Endothelial cell of umbilical vein (primary cell): ENCODE results near the gene SERF2. TPM values are rescaled to one million over a fixed set of nuclear protein-coding genes. Genes with fewer than 3 reads are reported as not detected.
"Not testable (repeated sequence)": the region's sequence is repeated elsewhere in the genome, so short reads cannot be mapped to it uniquely, and the experiment has no call there.

Experiments used
- BruUV-seq: library from RNA; stranded (reverse); fragments of 400-500 nt; replicated peaks from 2 replicates; lab custom pipeline; 2021; lab: Mats Ljungman, UMichigan
- CTCF ChIA-PET: fragments of 300-600, 350-600 bp; sonication (Branson Sonifier 250); formaldehyde crosslinking; loops from one replicate; lab custom pipeline; 2021; ENCODE audit warnings: antibody characterized with exemption, inconsistent platforms; lab: Charles Lee
- POLR2A ChIA-PET: fragments of 300-600, 350-600 bp; sonication (Branson Sonifier 250); formaldehyde crosslinking; loops from one replicate; lab custom pipeline; 2021; ENCODE audit warnings: antibody characterized with exemption, inconsistent platforms; lab: Charles Lee
- DNase-seq: peaks from one replicate; pipeline ENCODE4 v3.0.0-alpha.2; 2011; ENCODE audit warnings: low read depth, low spot score
- FAIRE-seq: peaks from 2 replicates; lab custom pipeline; 2011; peaks lifted over from hg19 to GRCh38; lab: Jason Lieb, UNC
- H2AFZ ChIP-seq: 2 replicates; pipeline ENCODE4 v1.6.0; 2012; ENCODE audit warnings: low read depth, low read length, control low read depth, inconsistent platforms
- H3K27ac ChIP-seq: 2 replicates; pipeline ENCODE4 v1.5.1; 2011; ENCODE audit warnings: low read depth, mild to moderate bottlenecking, control low read depth, low read length, moderate library complexity; ENCODE audit not compliant: insufficient read depth
- H3K27me3 ChIP-seq, 2 experiments: 2 replicates each; pipeline versions ENCODE4 v1.6.0 to v1.6.1; 2011; ENCODE audit warnings: low read length in 2 of 2, mixed read lengths in 1 of 2; ENCODE audit not compliant: control insufficient read depth in 2 of 2, insufficient read depth in 2 of 2
- H3K36me3 ChIP-seq, 2 experiments: 2 replicates in 1 of 2; 3 replicates in 1 of 2; pipeline ENCODE4 v1.5.1; 2011; ENCODE audit warnings: low read length in 2 of 2, mild to moderate bottlenecking in 1 of 2, moderate library complexity in 1 of 2; ENCODE audit not compliant: control insufficient read depth in 2 of 2, insufficient read depth in 2 of 2; ENCODE audit errors: extremely low read depth in 1 of 2
- H3K4me1 ChIP-seq: 3 replicates; pipeline ENCODE4 v1.5.1; 2011; ENCODE audit warnings: mild to moderate bottlenecking, low read length; ENCODE audit not compliant: control insufficient read depth, insufficient read depth; ENCODE audit errors: extremely low read depth
- H3K4me2 ChIP-seq: 2 replicates; pipeline ENCODE4 v1.6.1; 2011; ENCODE audit warnings: low read length, control low read depth, mixed read lengths; ENCODE audit not compliant: insufficient read depth
- H3K4me3 ChIP-seq, 3 experiments: fragments of 200-600 bp in 1 of 3; sonication (generic), shearing (Covaris generic) in 1 of 3; replicated peaks in 1 of 3; 2 replicates each; pipeline ENCODE4 v1.5.1; 2011 to 2016; ENCODE audit warnings: control low read depth in 3 of 3, low read length in 3 of 3, mild to moderate bottlenecking in 2 of 3, inconsistent platforms in 1 of 3, low read depth in 1 of 3, moderate library complexity in 1 of 3; ENCODE audit not compliant: insufficient read depth in 1 of 3
- H3K79me2 ChIP-seq: 2 replicates; pipeline ENCODE4 v1.6.0; 2012; ENCODE audit warnings: low read length, inconsistent platforms; ENCODE audit not compliant: control insufficient read depth, insufficient read depth
- H3K9ac ChIP-seq: replicated peaks from 2 replicates; pipeline ENCODE3; 2011; ENCODE audit warnings: low read length, control low read depth; ENCODE audit not compliant: insufficient read depth; ENCODE audit errors: extremely low read depth
- H3K9me1 ChIP-seq: replicated peaks from 3 replicates; pipeline ENCODE4 v1.6.0; 2011; ENCODE audit warnings: mild to moderate bottlenecking, low read length; ENCODE audit not compliant: control insufficient read depth, insufficient read depth; ENCODE audit errors: extremely low read depth
- H3K9me3 ChIP-seq: replicated peaks from 2 replicates; pipeline ENCODE4 v1.5.1; 2012; ENCODE audit warnings: low read length, inconsistent platforms; ENCODE audit not compliant: control insufficient read depth, insufficient read depth
- H4K20me1 ChIP-seq: replicated peaks from 2 replicates; pipeline ENCODE3; 2011; ENCODE audit warnings: mild to moderate bottlenecking, low read length; ENCODE audit not compliant: control insufficient read depth, insufficient read depth; ENCODE audit errors: extremely low read depth
- CTCF ChIP-seq, 2 donors: IDR thresholded peaks; 1 replicate in 1 of 2; 2 replicates in 1 of 2; pipeline ENCODE4 v1.5.1; 2011; ENCODE audit warnings: low read length in 2 of 2, mild to moderate bottlenecking in 2 of 2, moderate library complexity in 2 of 2, control low read depth in 1 of 2, inconsistent platforms in 1 of 2, low read depth in 1 of 2; ENCODE audit not compliant: insufficient read depth in 1 of 2; ENCODE audit errors: extremely low read depth in 1 of 2
- EZH2 ChIP-seq: IDR thresholded peaks from 2 replicates; pipeline ENCODE4 v1.6.1; 2012; ENCODE audit warnings: borderline replicate concordance, low read depth, mild to moderate bottlenecking, moderate library complexity, low read length, inconsistent platforms; ENCODE audit not compliant: severe bottlenecking
- FOS ChIP-seq: IDR thresholded peaks from 2 replicates; pipeline ENCODE4 v1.6.1; 2011; ENCODE audit warnings: mild to moderate bottlenecking, low read length, moderate library complexity, borderline replicate concordance; ENCODE audit not compliant: insufficient read depth
- GATA2 ChIP-seq: IDR thresholded peaks from 2 replicates; pipeline ENCODE4 v1.7.0; 2011; ENCODE audit warnings: low read depth, mild to moderate bottlenecking, moderate library complexity, mixed read lengths, low read length; ENCODE audit not compliant: insufficient read length, insufficient read depth
- JUN ChIP-seq: IDR thresholded peaks from 2 replicates; pipeline ENCODE4 v1.6.1; 2011; ENCODE audit warnings: borderline replicate concordance, low read depth; ENCODE audit not compliant: insufficient read length, insufficient read depth
- MYC ChIP-seq: IDR thresholded peaks from one replicate; pipeline ENCODE4 v1.6.1; 2011; ENCODE audit warnings: mild to moderate bottlenecking, low read depth, low read length
- POLR2A ChIP-seq: IDR thresholded peaks from 2 replicates; pipeline ENCODE4 v1.6.1; 2012; ENCODE audit warnings: low read depth, mild to moderate bottlenecking, control low read depth, low read length
- POLR2AphosphoS5 ChIP-seq: IDR thresholded peaks from 2 replicates; pipeline ENCODE4 v1.6.1; 2012; ENCODE audit warnings: low read depth, mild to moderate bottlenecking, control low read depth, low read length, moderate library complexity; ENCODE audit not compliant: insufficient read depth
- dilution Hi-C: fragments of 300-500 bp; cut with MboI; formaldehyde crosslinking; loops from one replicate; pipeline ENCODE4 v1.15.0; 2019; ENCODE audit warnings: low sequenced_read_pairs; ENCODE audit not compliant: extremely low pct_ligation_motif_present
- intact Hi-C: fragments of 100-400 bp; cut with micrococcal nuclease; formaldehyde crosslinking; loops from one replicate; pipeline ENCODE4 v1.10.0; 2022
- polyA plus RNA-seq, 4 experiments: library from polyadenylated mRNA; depleted of rRNA in 3 of 4; stranded (reverse) in 3 of 4; unstranded in 1 of 4; fragments of >200 nt; gene quantifications; 2 replicates each; pipeline versions ENCODE4 v1.2.1 to v1.2.3, GENCODE V29; 2011 to 2012; ENCODE audit warnings: missing spikeins in 1 of 4
- total RNA-seq: library from RNA; stranded (reverse); gene quantifications from 2 replicates; pipeline ENCODE4 v1.2.3, GENCODE V29; 2021
- TF ChIP-seq, protein P1 (sequence below): IDR thresholded peaks from 2 replicates; pipeline ENCODE4 v1.6.1; 2011; ENCODE audit not compliant: insufficient read depth, insufficient read length

SERF2 gene
- total and polyA plus RNA-seq, 2 donors (not counting 3 experiments of a cell fraction or from before 2014, with no cell fraction given): 970 to 1,481 TPM

DNA sequence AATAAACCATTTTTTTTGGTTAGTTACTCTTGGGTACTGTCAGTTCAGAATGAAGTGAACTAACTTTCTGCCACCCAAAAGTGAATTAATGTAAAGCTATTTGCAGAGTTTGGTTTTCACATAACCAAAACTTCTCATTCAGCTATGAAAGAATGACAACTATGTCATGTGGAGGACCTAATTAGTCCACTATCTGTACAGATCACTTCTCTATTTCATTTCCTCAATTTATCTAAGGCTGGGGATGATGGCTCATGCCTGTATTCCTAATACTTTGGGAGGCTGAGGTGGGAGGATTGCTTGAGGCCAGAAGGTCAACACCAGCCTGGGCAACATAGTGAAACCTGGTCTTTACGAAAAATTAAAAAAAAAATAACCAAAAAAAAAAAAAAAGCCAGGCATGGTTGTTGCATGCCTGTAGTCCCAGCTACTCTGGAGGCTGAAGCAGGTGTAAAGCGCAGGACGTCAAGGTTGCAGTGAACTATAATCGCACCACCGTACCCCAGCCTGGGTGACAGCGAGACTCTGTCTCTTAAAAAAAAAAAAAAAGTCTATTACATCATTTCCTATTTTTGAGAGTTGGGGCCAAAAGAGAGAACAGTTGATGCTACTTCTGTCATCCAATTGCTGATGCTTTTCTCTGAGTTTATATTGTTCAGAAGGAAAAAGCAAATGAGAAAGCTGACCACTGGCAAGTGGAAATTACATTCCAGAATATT, 17.0 kb downstream of the SERF2 start:
- H3K36me3 ChIP-seq: peaks cover 30 to 37% of the 10 kb centered on the region in 2 experiments
- no peak for TF ChIP-seq CTCF (IDR thresholded peaks at IDR 0.05; ENCODE audit: extremely low read depth in 1 of 2, insufficient read depth in 1 of 2, low read depth in 1 of 2, low read length in 2 of 2)
- no peak for TF ChIP-seq FOS
- TF ChIP-seq GATA2: no peak
- TF ChIP-seq EZH2: no peak
- TF ChIP-seq, protein P1, sequence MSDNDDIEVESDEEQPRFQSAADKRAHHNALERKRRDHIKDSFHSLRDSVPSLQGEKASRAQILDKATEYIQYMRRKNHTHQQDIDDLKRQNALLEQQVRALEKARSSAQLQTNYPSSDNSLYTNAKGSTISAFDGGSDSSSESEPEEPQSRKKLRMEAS: no peak
- TF ChIP-seq POLR2A: no peak
- no peak for TF ChIP-seq JUN
- no peak for TF ChIP-seq POLR2AphosphoS5
- no peak for TF ChIP-seq MYC
- dilution Hi-C loops: no loop called here
- no peaks in the 10 kb centered on the region for H3K4me1 ChIP-seq
- no TSS peak for BruUV-seq
- no peak overlapping the region for H2AFZ ChIP-seq
- ChIA-PET CTCF (interaction anchor here (1.7 kb wide), 1 partner anchor 8 kb away, joined by 4 read pairs; the partner anchor contains the start of gene HYPK), POLR2A (interaction anchor here (0.7 kb wide), 1 partner anchor 16 kb away, joined by 4 read pairs; the partner anchor contains the start of gene MFAP1)
- H3K79me2 ChIP-seq: no peaks in the 10 kb centered on the region
- H3K27me3 ChIP-seq: no peaks in the 10 kb centered on the region
- H3K9ac ChIP-seq: no peak overlapping the region
- no peaks in the 10 kb centered on the region for H3K9me1 ChIP-seq
- H3K9me3 ChIP-seq: no peaks in the 10 kb centered on the region
- H3K4me2 ChIP-seq: no peak overlapping the region
- no peak overlapping the region for H3K27ac ChIP-seq
- intact Hi-C loops: no loop called here
- no peak overlapping the region for H3K4me3 ChIP-seq
- H4K20me1 ChIP-seq: no peaks in the 10 kb centered on the region
- DNase-seq (no peak), FAIRE-seq (no peak)

DNA sequence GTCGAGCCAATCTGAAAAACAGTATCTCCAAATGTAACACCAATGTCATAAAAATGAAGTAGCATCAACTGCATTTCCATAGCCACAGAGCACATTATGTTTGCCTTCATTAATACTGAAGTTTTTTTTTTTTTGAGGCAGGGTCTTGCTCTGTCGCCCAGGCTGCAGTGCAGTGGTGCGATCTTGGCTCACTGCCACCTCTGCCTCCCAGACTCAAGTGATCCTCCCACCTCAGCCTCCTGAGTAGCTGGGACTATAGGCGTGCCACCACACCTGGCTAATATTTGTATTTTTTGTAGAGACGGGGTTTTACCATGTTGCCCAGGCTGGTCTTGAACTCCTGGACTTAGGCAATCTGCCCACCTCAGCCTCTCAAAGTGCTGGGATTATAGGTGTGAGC, 22.9 kb downstream of the SERF2 start:
- BruUV-seq, DNase-seq, POLR2A ChIA-PET, H3K27me3 ChIP-seq, H3K4me1 ChIP-seq, dilution Hi-C loops, H3K4me3 ChIP-seq, H2AFZ ChIP-seq, H3K9ac ChIP-seq, intact Hi-C loops, H3K4me2 ChIP-seq, FAIRE-seq, H4K20me1 ChIP-seq, H3K27ac ChIP-seq, H3K9me1 ChIP-seq, CTCF ChIA-PET, H3K9me3 ChIP-seq: not testable (repeated sequence)
- Histone ChIP-seq H3K36me3 (peaks cover 23 to 24% of the 10 kb centered on the region in 2 experiments), H3K79me2 (peaks cover 21% of the 10 kb centered on the region)
